NCI-H146 treated with DMSO at 0.1 percent for 48 hours (cell line): ENCODE results near the gene GSG1L.

Source experiments
- DNase-seq: peaks from one replicate; lab custom pipeline; 2025; ENCODE audit not compliant: unreplicated experiment; lab: John Stamatoyannopoulos, UW

The GSG1L gene

GRCh38 chr16:27798241-27798640 is 265.3 kb downstream of the GSG1L start:
- DNase-seq: no peak

DNA sequence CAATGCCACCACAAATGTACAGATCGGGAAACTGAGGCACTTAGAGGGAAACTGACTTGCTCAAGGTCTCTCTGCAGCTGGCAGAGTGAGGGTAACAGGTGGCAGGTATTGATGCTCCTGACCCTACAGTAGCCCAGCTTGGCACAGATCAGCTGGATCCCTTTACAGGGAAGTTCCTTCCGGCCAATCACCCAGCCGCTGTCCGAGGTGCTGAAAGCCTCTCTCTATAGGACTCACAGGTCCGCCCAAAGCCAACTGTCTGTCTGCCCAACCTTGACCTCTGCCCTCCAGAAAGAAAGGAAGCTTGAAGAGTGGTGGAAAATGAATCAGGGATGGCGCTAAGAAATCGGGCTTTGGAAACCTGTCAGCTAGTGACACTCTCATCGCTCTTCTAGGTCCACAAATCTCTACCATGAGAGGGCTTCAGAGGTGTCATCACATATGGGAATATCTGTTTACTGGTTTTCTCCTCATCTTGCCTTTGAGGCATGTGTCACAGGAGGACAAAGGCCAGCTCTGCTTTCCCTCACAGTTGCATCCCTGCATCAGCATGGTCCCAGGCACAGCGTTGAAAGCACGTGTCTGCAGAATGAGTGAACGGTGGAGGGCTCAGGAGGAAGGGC is 267.4 kb downstream of the GSG1L start:
- no peak for DNase-seq

DNA sequence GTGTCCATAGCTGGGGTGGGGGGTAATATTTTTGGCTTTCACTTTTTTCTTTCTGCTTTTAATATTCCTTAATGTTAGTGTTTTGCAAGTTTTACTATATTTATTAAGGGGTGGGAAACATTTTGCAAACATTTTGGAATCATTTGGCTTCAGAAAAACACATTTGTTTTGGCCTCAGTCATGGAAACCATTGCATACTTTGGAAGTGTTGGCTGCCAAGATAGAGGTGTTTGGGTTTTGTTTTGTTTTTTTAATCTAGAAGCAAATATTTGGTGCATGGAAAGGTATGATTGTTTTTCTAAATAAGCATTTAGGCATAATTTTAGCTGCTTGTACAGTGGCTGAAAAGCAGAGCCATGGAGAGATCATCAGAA is 270.3 kb downstream of the GSG1L start:
- no peak for DNase-seq

- no peak for DNase-seq
Observed at GRCh38 chr16:27792486-27793248, 270.8 kb downstream of the GSG1L start.

- DNase-seq: no peak
Observed at GRCh38 chr16:27791404-27791719, 272.2 kb downstream of the GSG1L start.

GRCh38 chr16:27790546-27791403 is 272.7 kb downstream of the GSG1L start:
- DNase-seq: no peak

DNA sequence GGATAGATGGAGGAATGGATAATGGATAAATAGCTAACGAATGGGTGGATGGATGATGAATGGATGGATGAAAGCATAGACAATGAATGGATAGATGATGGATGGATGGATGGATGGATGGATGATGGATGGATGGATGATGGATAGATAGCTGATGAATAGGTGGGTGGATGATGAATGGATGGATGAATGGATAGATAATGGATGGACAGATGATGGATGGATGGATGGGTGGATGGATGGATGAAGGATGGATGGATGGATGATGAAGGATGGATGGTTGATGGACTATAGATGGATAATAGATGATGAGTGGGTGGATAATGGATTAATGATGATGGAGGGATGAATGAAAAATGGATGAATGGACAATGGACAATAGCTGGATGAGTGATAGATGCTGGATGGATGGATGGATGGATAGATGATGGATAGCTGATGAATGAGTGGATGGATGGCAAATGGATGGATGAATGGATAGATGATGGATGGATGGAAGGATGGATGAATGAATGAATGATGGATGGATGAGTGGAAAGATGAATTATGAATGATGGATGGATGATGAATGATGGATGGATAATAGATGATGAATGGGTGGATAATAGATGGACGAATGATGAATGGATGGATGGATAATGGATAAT is 273.8 kb downstream of the GSG1L start:
- DNase-seq: no peak

DNA sequence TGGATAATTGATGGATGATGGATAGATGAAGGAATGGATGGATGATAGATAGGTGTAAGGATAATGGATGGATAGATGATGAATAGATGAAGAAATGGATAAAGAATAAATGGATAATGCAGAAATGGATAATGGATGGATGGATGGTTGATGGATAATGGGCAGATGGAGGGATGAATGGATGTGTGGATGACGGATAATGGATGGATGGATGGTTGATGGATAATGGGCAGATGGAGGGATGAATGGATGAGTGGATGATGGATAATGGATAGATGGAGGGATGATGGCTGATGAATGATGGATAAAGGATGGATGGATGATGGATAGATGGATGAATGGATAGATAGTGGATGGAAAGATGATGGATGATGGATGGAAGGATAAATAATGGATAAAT is 274.4 kb downstream of the GSG1L start:
- DNase-seq: no peak

GRCh38 chr16:27787665-27788064 is 275.8 kb downstream of the GSG1L start:
- DNase-seq: no peak

DNA sequence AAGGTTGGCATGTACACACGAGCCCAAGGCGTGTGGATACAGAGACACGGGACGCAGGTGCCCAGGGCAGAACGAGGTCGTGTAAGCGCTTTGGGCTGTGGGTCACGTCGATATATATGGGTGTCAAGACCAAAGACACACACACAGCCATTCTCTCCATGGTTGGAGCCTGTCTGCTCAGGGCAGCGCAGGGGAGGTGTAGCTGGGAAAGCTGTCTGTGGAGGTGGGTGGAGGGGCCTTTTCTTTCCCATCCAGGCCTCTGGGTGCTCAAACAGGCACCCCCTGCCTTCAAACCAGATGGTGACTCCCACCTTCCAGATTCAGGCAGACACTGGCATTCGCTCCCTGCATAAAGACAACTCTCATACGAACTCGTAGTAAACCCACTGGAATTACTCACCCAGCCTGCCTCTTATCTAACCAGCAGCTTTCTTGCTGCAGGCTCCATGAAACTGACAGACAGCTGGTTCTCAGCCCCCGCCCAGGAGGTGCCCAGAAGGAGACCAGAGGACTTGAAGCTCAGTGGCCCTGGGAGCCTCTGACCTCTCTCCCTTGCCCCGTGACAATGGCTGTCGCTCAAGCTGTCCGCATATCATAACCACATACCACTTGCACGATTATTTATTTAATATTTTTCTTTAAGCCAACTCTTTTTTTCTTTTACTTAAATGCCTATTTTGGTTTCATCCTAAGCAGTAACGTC is 276.4 kb downstream of the GSG1L start:
- no peak for DNase-seq

DNA sequence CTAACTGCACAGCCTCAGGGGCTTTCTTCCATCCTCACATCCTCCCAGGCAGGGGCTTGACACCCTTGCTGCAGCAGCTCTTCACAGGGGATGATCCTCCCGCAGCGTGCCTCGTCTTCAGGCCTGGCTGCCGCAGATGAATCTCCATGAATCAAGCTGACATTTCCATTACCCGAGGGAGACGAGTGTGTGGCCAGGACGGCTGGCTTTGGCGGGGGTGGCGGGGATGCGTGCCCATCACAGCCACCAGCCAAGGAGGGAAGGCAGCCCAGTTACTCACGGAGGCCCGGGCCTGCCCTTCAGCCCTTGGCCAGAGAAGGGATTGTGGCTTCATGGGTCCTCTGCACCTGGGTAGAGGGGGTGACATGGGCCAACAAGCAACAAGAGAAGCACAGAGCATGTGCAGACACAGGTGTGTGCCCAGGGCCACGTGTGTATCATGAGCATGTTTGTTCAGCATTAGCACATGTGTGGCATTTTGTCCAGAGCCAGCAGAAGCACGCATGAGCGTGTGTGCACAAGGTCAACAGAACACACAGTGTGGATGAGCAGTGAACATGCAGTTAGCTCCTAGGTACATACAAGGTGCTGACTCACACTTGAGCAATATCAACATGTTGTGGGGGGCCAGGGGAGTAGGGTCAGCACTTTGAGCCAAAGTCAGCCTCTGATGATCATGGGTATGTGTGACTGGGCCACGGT is 277.1 kb downstream of the GSG1L start:
- DNase-seq: no peak

GRCh38 chr16:27785307-27785678 is 278.2 kb downstream of the GSG1L start:
- DNase-seq: no peak

GRCh38 chr16:27784351-27785306 is 278.9 kb downstream of the GSG1L start:
- no peak for DNase-seq

DNA sequence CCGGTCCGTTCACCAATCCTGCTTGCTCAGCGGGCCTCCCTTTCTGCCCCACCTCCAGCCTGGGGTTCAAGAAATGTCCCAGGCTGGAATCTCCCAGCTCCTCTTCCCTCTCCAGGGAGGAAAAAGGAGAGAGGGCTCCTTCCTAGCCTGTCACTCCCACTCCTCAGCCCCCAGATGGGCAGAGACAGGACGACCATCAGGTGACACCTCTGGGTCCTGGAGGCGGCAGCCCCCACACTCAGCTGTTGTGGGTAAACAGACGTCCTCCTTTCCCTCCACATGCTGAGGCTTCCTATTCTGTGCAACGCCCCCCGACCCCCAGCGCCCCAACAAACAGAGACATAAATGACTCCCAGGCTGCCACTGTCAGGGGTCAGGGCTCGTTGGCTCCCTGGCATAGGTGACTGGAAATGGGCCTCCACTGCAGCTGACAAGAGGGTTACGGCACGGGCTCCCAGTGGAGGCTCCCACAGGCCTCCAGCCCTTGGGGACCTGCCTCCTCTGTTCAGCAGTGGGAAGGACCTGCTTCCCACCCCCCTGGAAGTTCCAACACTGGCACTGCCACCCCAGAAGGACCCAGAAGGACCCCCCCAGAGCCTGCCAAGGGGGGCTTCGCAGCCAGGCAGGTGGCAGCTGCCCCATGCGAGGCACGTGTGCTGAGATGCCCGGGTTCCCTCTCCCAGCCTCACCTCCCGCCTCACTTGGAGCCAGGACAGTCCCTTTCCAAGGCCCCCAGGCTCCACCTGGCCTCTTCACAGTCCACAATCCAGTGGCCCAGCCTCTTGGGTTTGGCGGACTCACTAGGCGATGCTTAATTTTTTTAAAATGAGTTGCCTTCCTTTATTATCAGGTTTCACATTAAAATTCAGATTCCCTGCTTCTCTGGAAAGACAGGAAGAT is 281.3 kb downstream of the GSG1L start:
- DNase-seq: no peak

- no peak for DNase-seq
Observed at GRCh38 chr16:27781195-27781524, 282.4 kb downstream of the GSG1L start.

DNA sequence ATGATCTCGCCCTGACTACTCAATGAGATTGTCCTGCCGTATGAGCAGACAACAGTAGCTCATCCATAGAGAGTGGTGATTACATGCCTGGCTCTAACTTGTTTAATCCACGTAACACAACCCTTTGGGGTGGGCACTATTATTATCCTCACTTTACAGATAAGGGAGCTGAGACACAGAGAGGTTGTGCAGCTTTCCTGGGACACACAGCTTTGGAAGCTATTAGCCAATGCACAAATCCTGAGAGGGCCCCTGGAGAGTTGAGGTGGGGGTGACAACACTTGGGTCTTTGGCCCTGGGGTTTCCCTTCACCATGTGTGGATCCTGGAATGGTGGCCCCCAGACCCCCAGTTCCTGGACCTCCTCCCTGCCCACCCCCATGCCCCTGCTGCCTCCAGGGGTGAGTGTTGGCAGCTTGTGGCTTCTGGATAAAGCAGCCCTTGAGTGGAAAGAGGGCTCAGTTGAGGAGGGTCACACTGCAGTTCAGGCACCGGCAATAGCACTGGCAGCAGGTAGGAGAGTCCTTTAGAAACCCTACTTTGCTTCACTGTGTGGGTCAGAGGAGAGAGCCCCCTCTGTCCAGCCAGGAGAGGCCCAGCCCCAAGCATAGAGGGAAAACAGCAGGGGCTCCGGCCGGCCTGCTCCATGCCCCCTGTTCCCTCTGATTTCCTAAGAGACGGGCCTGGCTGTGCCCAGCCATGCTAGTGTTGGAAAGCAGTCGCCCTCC is 282.9 kb downstream of the GSG1L start:
- no peak for DNase-seq

DNA sequence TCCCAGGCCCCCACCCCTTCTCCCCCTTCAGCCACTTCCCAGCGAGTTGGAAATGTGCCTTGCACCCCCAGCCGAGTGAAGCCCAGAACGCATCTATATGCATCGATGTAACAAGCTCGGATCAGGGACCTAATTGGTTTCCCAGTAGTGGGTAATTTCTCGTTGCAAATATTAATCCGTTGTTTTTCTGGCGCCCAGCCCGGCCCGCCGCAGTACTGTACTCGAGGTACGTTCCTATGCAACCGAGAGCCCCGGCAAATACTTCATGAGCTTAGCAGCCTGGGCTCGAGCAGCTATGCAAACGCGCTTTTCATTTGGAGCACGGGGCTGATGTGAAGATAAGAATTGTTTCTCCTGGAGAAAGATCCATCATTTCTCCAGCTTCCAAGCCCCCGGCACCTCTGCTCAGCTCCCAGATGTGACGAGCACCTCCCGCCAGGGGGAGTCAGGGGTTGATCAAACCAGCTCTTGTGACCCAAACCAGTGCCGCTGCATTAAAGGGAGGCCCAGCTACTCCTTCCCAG is 283.8 kb downstream of the GSG1L start:
- DNase-seq: no peak
